Measurements from ENCODE around the gene UBE2S.
"Not testable (repeated sequence)": the region's sequence is repeated elsewhere in the genome, so short reads cannot be mapped to it uniquely, and the experiment has no call there.

Gene UBE2S

GRCh38 chr19:55407550-55407799, at the start of gene UBE2S:
Gene UBE2S, minus strand, starts transcription at chr19:55407788. Its CDS starts 199 bp downstream, at chr19:55407589.
- DNase-seq (ENCODE audit: low read depth, low spot score) = not testable (repeated sequence)

DNA sequence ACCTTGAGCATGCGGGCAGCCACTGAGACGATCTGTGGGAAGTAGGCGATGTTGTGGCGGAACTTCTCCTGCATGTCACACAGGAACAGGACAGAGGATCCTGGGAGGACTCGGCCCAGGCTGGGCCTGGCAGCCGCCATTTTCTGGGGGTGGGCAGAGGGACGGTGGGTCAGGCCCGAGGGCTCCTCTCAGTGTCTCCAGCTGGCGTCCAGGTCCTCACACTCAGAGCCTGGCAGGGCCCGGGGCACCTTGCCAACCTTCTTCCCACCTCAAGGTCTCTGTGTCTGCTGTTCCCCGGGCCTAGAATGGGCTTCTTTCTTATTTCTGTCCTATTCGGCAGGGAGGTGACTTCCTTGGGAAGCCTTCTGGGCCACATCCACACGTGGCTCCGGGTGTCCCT, 48.8 kb upstream of the UBE2S start:
- no peak for DNase-seq (ENCODE audit: low read depth, low spot score)

GRCh38 chr19:55455576-55456235, 48.1 kb upstream of the UBE2S start:
- no peak for DNase-seq (ENCODE audit: low read depth, low spot score)

GRCh38 chr19:55454787-55455243, 47.2 kb upstream of the UBE2S start:
- DNase-seq (ENCODE audit: low read depth, low spot score) = peak; percentile 44

- DNase-seq (ENCODE audit: low read depth, low spot score) = no peak
Measured at GRCh38 chr19:55453511-55454260, 46.1 kb upstream of the UBE2S start.

GRCh38 chr19:55452749-55453346, 45.3 kb upstream of the UBE2S start:
- DNase-seq (ENCODE audit: low read depth, low spot score) = peak; percentile 82

DNA sequence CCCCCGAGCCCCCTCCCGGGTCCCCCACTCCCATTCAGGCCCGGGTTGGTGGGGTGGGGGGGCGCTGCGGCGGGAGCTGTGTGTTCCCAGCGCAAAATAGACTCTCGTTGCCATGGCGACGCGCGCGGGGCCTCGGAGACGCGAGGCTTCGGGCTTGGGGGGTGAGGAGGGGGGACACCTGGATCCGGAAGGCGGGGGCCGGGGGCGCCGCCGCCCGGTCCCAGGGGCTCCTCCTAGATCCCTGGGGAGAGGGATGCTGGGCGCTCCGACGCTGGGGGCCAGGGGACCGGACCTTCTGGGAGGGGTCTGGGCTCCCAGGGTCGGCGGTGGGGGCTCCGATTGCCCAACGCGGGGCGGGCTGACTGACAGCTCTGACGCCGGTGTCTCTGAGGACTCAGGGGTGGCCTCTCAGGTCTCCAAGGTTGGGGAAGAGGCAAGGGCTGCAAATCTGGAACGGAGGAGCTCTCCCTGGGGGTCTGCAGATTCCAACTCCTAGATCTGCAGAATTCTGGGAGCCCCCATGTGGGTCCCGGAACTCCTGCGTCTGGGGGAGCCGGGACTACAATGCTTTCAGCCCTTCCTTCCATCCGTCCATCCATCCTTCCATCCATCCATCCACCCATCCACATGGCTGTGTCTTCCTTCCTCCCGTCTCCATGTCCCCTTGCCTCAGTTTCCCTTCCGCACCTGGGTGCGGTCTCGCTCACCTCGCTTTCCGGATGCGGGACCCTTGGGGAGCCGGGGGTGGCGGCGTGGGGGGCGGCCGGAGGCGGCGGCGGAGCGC, 44.6 kb upstream of the UBE2S start:
- no peak for DNase-seq (ENCODE audit: low read depth, low spot score)

- no peak for DNase-seq (ENCODE audit: low read depth, low spot score)
Measured at GRCh38 chr19:55451163-55451964, 43.8 kb upstream of the UBE2S start.

DNA sequence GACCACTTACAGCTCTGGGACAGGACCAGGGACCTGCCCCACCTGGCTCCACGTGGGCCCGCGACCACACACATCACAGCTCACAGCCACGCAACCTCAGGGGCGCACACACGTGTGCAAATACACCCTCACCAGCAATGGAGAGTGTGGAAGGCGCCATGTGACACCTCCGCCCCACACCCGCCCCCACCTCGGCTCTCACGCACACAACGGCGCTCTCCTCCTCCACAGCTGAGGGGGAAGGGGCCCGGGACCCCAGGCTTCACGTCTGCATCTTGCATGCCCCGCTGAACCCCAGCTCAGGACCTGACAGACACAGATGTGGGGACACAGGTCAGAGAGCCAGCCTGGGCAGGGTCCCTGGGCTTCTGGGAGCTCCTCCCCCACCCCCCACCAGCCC, 41.9 kb upstream of the UBE2S start:
- DNase-seq (ENCODE audit: low read depth, low spot score) = no peak

GRCh38 chr19:55448175-55448490, 40.5 kb upstream of the UBE2S start:
- not testable (repeated sequence) for DNase-seq (ENCODE audit: low read depth, low spot score)

DNA sequence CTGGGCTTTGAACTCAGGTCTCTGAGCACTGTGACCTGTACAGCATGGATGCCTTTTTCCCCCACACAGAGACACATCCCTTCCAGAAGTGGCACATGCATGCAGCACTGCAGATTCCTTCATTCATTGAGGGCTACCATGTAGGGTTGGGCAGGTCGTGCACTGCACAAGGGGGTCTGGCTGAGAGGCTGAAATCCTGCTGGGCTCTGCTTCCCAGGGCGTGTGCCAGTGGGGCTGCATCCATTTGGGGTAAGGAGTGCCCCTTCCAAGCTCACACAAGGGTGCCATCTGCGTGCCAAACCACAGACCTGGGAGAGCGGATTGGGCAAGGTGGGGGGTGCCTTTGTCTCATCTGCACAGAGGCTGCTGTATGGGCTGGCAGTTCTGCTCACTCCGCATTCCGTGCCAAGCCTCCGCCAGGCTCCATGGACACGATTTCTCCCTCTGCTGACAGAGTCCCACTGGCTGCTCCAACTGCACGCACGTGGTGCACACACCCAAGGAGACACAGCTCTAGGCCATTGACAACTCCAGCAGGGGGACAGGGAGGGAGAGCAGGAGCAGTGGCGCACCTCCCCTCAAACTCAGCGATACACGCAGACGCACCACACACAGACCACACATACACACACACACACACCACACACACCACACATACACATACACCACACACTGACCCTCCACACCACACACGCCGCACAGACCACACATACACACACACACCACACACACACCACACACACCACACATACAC, 40.0 kb upstream of the UBE2S start:
- peak; percentile 77 for DNase-seq (ENCODE audit: low read depth, low spot score)

DNA sequence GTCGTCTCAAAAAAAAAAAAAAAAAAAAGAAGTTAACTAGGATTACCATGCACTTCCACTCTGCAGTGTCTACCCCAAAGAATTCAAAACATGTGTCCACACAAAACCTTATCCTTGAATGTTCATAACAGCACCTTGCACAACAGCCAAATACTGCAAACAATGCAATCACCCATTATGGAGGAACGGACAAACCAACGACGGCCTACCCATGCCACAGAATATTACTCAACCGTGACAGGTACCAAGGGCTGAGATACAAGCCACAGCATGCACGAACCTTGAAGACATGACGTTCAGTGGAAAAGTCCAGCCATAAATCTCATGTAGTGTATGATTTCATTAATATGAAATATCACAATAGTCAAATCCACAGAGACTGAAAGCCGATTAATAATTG, 38.5 kb upstream of the UBE2S start:
- DNase-seq (ENCODE audit: low read depth, low spot score) = no peak

- DNase-seq (ENCODE audit: low read depth, low spot score) = no peak
Measured at GRCh38 chr19:55444646-55445045, 37.1 kb upstream of the UBE2S start.

- no peak for DNase-seq (ENCODE audit: low read depth, low spot score)
Measured at GRCh38 chr19:55443824-55444480, 36.4 kb upstream of the UBE2S start.

GRCh38 chr19:55443045-55443823, 35.6 kb upstream of the UBE2S start, which contains the start of gene SHISA7:
Gene SHISA7, minus strand, starts transcription at chr19:55443300. Its CDS starts 437 bp downstream, at chr19:55442863.
- no peak for DNase-seq (ENCODE audit: low read depth, low spot score)

DNA sequence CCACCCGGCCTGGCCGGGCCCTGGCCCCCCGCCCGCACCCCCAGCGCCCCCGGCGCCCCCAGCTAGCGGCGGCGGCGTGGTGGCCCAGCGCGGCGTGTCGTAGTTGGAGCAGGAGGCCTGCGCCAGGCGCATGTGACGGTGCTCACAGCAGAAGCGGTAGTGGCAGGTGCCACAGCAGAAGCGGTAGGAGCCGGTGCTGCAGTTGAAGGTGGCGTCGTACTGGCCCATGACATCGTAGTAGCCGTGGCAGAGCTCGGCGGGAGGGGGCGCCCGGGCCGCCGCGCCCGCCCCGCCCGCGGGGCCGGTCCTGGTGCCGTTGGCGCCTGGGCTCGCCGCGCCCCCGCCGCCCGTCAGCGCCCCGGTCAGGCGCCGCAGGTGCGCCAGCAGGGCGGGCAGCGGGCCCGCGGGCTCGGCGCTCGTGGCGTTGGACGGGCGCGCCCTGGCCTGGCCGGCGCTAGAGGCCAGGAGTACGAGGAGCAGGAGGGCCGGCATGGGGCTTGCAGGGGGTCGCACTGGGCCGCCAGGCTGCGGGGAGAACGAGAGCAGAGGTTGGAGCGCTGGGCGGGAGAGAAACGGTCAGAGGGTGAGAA, 34.9 kb upstream of the UBE2S start:
- DNase-seq (ENCODE audit: low read depth, low spot score) = no peak

- DNase-seq (ENCODE audit: low read depth, low spot score) = no peak
Measured at GRCh38 chr19:55441692-55442321, 34.2 kb upstream of the UBE2S start.

DNA sequence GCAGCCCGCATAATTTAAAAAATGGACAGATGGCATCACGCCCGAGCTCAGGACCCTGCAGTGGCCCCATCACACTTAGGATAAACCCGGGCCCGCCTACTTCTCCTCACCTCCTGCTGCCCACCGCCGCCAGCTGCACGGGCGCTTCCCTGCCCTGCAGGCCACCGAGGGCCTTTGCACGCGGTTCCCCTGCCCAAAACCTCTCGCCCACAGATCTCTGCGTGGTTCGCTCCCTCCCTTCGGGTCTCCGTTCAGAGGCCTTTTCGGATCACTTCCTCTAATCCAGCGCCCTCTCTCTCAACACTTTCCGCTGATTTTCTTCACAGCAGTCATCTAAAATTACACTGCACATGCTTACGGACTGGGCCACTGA, 33.7 kb upstream of the UBE2S start:
- DNase-seq (ENCODE audit: low read depth, low spot score) = no peak
